IPS-20b (cell line): ENCODE measurements around the gene USP32.
"Not testable (repeated sequence)": the region's sequence is repeated elsewhere in the genome, so short reads cannot be mapped to it uniquely, and the experiment has no call there.

ENCODE experiments used
- H3K27ac ChIP-seq: one replicate; pipeline ENCODE4 v1.5.1; 2013; ENCODE audit warnings: low read length
- H3K27me3 ChIP-seq: 2 replicates; pipeline ENCODE4 v1.6.1; 2013; ENCODE audit warnings: mild to moderate bottlenecking, low read length, inconsistent platforms; ENCODE audit not compliant: insufficient read depth
- H3K36me3 ChIP-seq: 2 replicates; pipeline ENCODE4 v1.6.1; 2013; ENCODE audit warnings: low read depth, mild to moderate bottlenecking, inconsistent platforms, low read length, moderate library complexity; ENCODE audit not compliant: insufficient read depth
- H3K4me1 ChIP-seq: 2 replicates; pipeline ENCODE4 v1.6.1; 2013; ENCODE audit warnings: mild to moderate bottlenecking, control low read depth, inconsistent platforms, low read length, moderate library complexity; ENCODE audit not compliant: insufficient read depth
- H3K4me3 ChIP-seq: 2 replicates; pipeline ENCODE4 v1.5.1; 2013; ENCODE audit warnings: mild to moderate bottlenecking, low read length, inconsistent platforms
- H3K9ac ChIP-seq: 2 replicates; pipeline ENCODE4 v1.6.1; 2013; ENCODE audit warnings: low read depth, mild to moderate bottlenecking, inconsistent platforms, low read length, moderate library complexity
- H3K9me3 ChIP-seq: 2 replicates; pipeline ENCODE4 v1.6.1; 2013; ENCODE audit warnings: mild to moderate bottlenecking, low read depth, low read length, inconsistent platforms; ENCODE audit not compliant: insufficient read depth

The USP32 gene

GRCh38 chr17:60392042-60392844 lies at the start of gene USP32:
Gene USP32 (minus strand): TSS chr17:60392133. CDS start chr17:60391939, 194 bp downstream.
- Histone ChIP-seq H3K27me3 (no peaks in the 10 kb centered on the region), H3K4me1 (peaks cover 29% of the 10 kb centered on the region), H3K36me3 (no peaks in the 10 kb centered on the region), H3K27ac (peak within 1 kb of the TSS; percentile 86), H3K9me3 (no peaks in the 10 kb centered on the region), H3K9ac (peak within 1 kb of the TSS; percentile 91), H3K4me3 (peak within 1 kb of the TSS; percentile 97)

DNA sequence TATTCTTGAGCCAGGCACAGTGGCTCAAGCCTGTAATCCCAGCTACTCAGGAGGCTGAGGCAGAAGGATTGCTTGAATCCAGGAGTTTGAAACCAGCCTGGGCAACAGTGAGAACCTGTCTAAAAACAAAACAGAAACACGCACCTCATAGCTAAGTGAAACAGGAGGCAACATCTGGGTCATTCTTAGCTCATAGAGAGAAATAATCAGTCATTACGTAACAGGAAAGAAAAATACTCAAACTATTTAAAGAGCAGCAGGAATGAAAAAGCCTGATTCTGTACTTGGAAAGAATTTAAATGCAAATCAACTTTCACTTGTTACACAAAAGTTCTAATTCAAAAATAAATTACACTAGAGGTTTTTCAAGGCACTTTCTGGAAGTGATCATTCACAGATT lies 47.6 kb upstream of the USP32 start:
- H3K36me3 ChIP-seq = no peaks in the 10 kb centered on the region
- no peak overlapping the region for H3K27ac ChIP-seq
- no peaks in the 10 kb centered on the region; the same call in 1 of the 2 replicates for H3K4me1 ChIP-seq
- H3K9me3 ChIP-seq = no peaks in the 10 kb centered on the region
- no peak overlapping the region for H3K9ac ChIP-seq
- H3K27me3 ChIP-seq = no peaks in the 10 kb centered on the region
- no peak overlapping the region for H3K4me3 ChIP-seq

GRCh38 chr17:60436676-60437075 lies 44.7 kb upstream of the USP32 start:
- Histone ChIP-seq H3K4me1 (no peaks in the 10 kb centered on the region; the same call in 1 of the 2 replicates), H3K4me3 (no peak overlapping the region), H3K9ac (no peak overlapping the region), H3K27ac (no peak overlapping the region), H3K27me3 (no peaks in the 10 kb centered on the region), H3K36me3 (no peaks in the 10 kb centered on the region), H3K9me3 (peaks cover 10% of the 10 kb centered on the region)

GRCh38 chr17:60435244-60436167 lies 43.6 kb upstream of the USP32 start:
- H3K4me3 ChIP-seq = no peak overlapping the region
- H3K27me3 ChIP-seq = no peaks in the 10 kb centered on the region
- peaks cover 10% of the 10 kb centered on the region for H3K9me3 ChIP-seq
- H3K27ac ChIP-seq = no peak overlapping the region
- H3K9ac ChIP-seq = peak overlapping the region; percentile 52; the same call in 1 of the 2 replicates
- no peaks in the 10 kb centered on the region for H3K36me3 ChIP-seq
- no peaks in the 10 kb centered on the region; the same call in 1 of the 2 replicates for H3K4me1 ChIP-seq

- H3K9ac ChIP-seq, H3K27me3 ChIP-seq, H3K4me1 ChIP-seq, H3K4me3 ChIP-seq, H3K36me3 ChIP-seq, H3K27ac ChIP-seq: not testable (repeated sequence)
- H3K9me3 ChIP-seq = peaks cover 10% of the 10 kb centered on the region
These were observed 41.4 kb upstream of the USP32 start for GRCh38 chr17:60433021-60433997.

DNA sequence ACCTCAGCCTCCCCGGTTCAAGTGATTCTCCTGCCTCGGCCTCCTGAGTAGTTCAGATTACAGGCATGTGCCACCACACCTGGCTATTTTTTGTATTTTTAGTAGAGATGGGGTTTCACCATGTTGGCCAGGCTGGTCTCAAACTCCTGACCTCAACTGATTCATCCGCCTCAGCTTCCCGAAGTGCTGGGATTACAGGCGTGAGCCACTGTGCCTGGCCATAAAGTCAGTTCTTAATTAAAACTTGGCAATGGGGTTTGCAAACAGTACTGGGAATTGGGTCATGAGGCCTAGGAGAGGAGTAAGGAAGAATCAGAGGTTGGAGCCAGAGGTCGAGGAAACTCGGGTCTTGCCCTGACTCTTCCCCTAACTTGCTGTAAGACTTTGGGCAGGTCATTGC lies 38.6 kb upstream of the USP32 start:
- peaks cover 10% of the 10 kb centered on the region for H3K9me3 ChIP-seq
- H3K9ac ChIP-seq, H3K27me3 ChIP-seq, H3K36me3 ChIP-seq, H3K4me1 ChIP-seq, H3K27ac ChIP-seq, H3K4me3 ChIP-seq: not testable (repeated sequence)

DNA sequence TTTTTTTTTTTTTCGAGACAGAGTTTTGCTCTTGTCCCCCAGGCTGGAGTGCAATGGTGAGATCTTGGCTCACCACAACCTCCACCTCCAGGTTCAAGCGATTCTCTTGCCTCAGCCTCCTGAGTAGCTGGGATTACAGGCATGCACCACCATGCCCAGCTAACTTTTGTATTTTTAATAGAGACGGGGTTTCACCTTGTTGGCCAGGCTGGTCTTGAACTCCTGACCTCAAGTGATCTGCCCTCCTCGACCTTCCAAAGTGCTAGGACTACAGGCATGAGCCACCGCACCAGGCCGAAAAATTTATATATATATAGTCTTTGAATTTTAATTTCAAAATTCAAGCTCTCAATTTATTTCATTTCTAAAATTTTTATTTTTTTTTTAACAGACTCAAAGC lies 36.6 kb upstream of the USP32 start:
- H3K9me3 ChIP-seq = peaks cover 10% of the 10 kb centered on the region

GRCh38 chr17:60426596-60426995 lies 34.7 kb upstream of the USP32 start:
- H3K27me3 ChIP-seq = peaks cover 15% of the 10 kb centered on the region
- no peaks in the 10 kb centered on the region; the same call in 1 of the 2 replicates for H3K4me1 ChIP-seq
- H3K36me3 ChIP-seq = no peaks in the 10 kb centered on the region
- H3K27ac ChIP-seq = no peak overlapping the region
- no peak overlapping the region for H3K9ac ChIP-seq
- no peaks in the 10 kb centered on the region for H3K9me3 ChIP-seq
- no peak overlapping the region for H3K4me3 ChIP-seq

More for the DNA sequence above, 36.6 kb upstream of the USP32 start:
- not testable (repeated sequence) for H3K27me3 ChIP-seq, H3K36me3 ChIP-seq, H3K4me1 ChIP-seq, H3K9ac ChIP-seq, H3K27ac ChIP-seq, H3K4me3 ChIP-seq

GRCh38 chr17:60425626-60426025 lies 33.7 kb upstream of the USP32 start:
- H3K9ac ChIP-seq = no peak overlapping the region
- H3K4me1 ChIP-seq = no peaks in the 10 kb centered on the region; the same call in 1 of the 2 replicates
- peaks cover 15% of the 10 kb centered on the region for H3K27me3 ChIP-seq
- no peak overlapping the region for H3K27ac ChIP-seq
- no peak overlapping the region for H3K4me3 ChIP-seq
- no peaks in the 10 kb centered on the region for H3K36me3 ChIP-seq
- H3K9me3 ChIP-seq = no peaks in the 10 kb centered on the region

- Histone ChIP-seq H3K27me3 (peaks cover 15% of the 10 kb centered on the region), H3K27ac (no peak overlapping the region), H3K36me3 (no peaks in the 10 kb centered on the region), H3K4me1 (no peaks in the 10 kb centered on the region; the same call in 1 of the 2 replicates), H3K9ac (no peak overlapping the region), H3K4me3 (no peak overlapping the region), H3K9me3 (no peaks in the 10 kb centered on the region)
These were observed 31.9 kb upstream of the USP32 start for GRCh38 chr17:60423865-60424264.

DNA sequence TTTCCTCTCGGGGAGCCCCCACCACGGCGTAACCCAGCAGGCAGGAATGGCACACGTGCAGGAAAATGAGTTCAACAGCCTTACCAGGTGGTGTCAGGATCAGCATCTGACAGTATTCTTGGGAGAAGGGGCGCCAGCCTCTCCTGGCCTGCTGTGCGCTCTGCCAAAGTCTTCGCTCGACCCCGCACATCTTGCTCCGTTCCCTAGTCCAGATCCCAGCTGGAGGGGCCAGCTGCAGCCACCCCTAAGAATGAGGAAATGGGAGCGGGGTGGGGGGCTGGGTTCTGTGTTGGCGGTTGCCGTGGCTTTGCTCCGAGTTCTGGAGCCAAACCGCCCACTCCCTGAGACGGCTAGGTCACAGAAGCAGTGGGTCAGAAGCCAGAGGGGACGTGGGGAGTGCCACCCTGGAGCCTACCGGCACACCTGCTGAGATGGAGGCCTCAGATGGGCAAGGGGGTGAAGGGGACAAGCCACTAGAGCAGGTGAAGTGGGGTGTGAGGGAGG lies 30.3 kb upstream of the USP32 start, which contains the start of gene CHCT1:
Gene CHCT1, plus strand, starts transcription at position 328 of the 504 bp plus-strand sequence. Its CDS starts 104 bp downstream, at position 432.
- H3K4me1 ChIP-seq = no peaks in the 10 kb centered on the region; the same call in 1 of the 2 replicates
- peaks cover 15% of the 10 kb centered on the region for H3K27me3 ChIP-seq
- no peak within 1 kb of the TSS for H3K27ac ChIP-seq
- H3K36me3 ChIP-seq = no peaks in the 10 kb centered on the region
- H3K4me3 ChIP-seq = peak within 1 kb of the TSS; percentile 71
- peak within 1 kb of the TSS; percentile 69 for H3K9ac ChIP-seq
- H3K9me3 ChIP-seq = no peaks in the 10 kb centered on the region
